ENCODE measurements around the gene NDUFA12. TPM values are rescaled to one million over a fixed set of nuclear protein-coding genes. Genes with fewer than 3 reads are reported as not detected.

The NDUFA12 gene
- total and polyA plus RNA-seq, 5 donors from 2014 or later: 67.6 to 488 (median 299) TPM

DNA sequence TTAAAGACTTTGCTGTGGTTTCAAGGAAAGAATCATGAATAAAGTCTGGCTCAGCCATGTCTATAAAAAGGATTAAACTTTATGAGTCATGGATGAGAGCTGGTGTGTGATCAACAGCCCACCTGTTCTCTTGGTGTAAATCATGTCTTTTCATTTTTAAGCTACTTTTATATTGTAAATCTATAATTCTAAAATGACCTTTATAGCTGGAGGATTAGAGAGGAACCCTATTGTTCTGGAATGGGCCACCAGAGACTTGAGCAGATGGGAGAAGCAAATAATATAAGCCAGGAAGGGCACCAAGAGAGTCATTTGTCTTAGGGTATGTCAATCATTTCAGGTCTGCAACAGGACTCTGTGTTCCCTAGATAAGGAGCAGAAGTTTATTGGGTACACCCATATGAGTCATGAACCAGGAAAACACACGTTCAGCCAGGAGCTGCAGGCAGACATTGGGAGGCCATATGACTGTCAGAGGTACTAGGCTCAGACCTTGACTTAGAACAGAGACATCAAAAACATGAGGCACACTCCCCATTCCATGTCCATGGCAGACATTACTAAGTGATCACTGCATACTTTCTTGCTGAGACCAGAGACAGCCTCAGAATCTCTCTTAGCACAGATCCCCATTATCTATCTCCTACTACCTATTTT lies 49.3 kb downstream of the NDUFA12 start:
- peaks cover 0 to 3% (median 0%) of the 10 kb centered on the region in 7 donors for H3K9me3 Mint-ChIP-seq
- H3K27me3 Mint-ChIP-seq: peaks cover 20% of the 10 kb centered on the region
- H3K4me1 Mint-ChIP-seq: no peaks in the 10 kb centered on the region
- no peak overlapping the region for H3K4me3 ChIP-seq (ENCODE audit: low read depth, low read length)
- peaks cover 9% of the 10 kb centered on the region for H3K27me3 ChIP-seq (ENCODE audit: control insufficient read depth, insufficient read depth, low read length)
- no peak overlapping the region for H3K27ac ChIP-seq (ENCODE audit: insufficient read depth, low read length, poor library complexity, severe bottlenecking)
- no peak overlapping the region for H3K27ac Mint-ChIP-seq
- no peaks in the 10 kb centered on the region for H3K36me3 ChIP-seq (ENCODE audit: control insufficient read depth, insufficient read depth, low read length)
- H3K36me3 Mint-ChIP-seq: no peaks in the 10 kb centered on the region
- H3K4me3 Mint-ChIP-seq: no peak overlapping the region
- DNase-seq: no peak
- H3K4me1 ChIP-seq (ENCODE audit: control insufficient read depth, insufficient read depth, low read length, poor library complexity, severe bottlenecking): no peaks in the 10 kb centered on the region
- no peaks in the 10 kb centered on the region for H3K9me3 ChIP-seq (ENCODE audit: control insufficient read depth in 2 of 2, low read length in 2 of 2)
- ATAC-seq (ENCODE audit: low read depth in 2 of 2): no peak

DNA sequence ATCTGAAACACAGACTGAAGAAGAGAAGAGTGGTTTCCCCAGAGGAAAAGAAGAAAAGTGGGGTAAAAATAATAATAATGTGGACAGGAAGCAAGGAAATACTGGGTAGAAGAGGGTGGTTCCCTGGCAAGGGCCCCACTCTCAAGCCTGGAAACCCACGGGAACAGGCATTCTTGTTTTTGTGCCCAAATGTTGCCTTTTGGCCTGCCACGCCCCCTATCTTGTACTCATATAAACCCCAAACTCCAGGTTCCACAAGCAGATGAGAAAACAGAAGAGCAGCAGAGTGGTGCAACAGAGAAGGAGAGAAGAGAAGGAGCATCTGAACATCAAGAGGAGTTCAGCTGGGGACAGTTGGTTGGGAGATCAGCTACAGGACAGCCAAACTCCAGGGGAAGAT lies 51.2 kb downstream of the NDUFA12 start:
- Mint-ChIP-seq H3K27ac (peak overlapping the region in 1 of 3 donors; percentile 12), H3K36me3 (no peaks in the 10 kb centered on the region), H3K4me1 (no peaks in the 10 kb centered on the region), H3K9me3 (peaks cover 0 to 3% (median 0%) of the 10 kb centered on the region in 7 donors), H3K4me3 (no peak overlapping the region), H3K27me3 (peaks cover 20% of the 10 kb centered on the region)
- no peak for DNase-seq
- Histone ChIP-seq H3K27me3 (ENCODE audit: control insufficient read depth, insufficient read depth, low read length) (peaks cover 9% of the 10 kb centered on the region), H3K4me3 (ENCODE audit: low read depth, low read length) (no peak overlapping the region), H3K9me3 (ENCODE audit: control insufficient read depth in 2 of 2, low read length in 2 of 2) (no peaks in the 10 kb centered on the region), H3K36me3 (ENCODE audit: control insufficient read depth, insufficient read depth, low read length) (no peaks in the 10 kb centered on the region), H3K27ac (ENCODE audit: insufficient read depth, low read length, poor library complexity, severe bottlenecking) (no peak overlapping the region), H3K4me1 (ENCODE audit: control insufficient read depth, insufficient read depth, low read length, poor library complexity, severe bottlenecking) (no peaks in the 10 kb centered on the region)
- ATAC-seq (ENCODE audit: low read depth in 2 of 2): no peak

GRCh38 chr12:94951071-94951934 lies 52.2 kb downstream of the NDUFA12 start:
- H3K4me1 Mint-ChIP-seq: no peaks in the 10 kb centered on the region
- no peaks in the 10 kb centered on the region for H3K36me3 Mint-ChIP-seq
- no peak overlapping the region for H3K27ac ChIP-seq (ENCODE audit: insufficient read depth, low read length, poor library complexity, severe bottlenecking)
- ATAC-seq (ENCODE audit: low read depth in 2 of 2) (no peak), DNase-seq (no peak)
- no peaks in the 10 kb centered on the region for H3K9me3 ChIP-seq (ENCODE audit: control insufficient read depth in 2 of 2, low read length in 2 of 2)
- no peaks in the 10 kb centered on the region for H3K36me3 ChIP-seq (ENCODE audit: control insufficient read depth, insufficient read depth, low read length)
- peaks cover 16% of the 10 kb centered on the region for H3K27me3 Mint-ChIP-seq
- peaks cover 9% of the 10 kb centered on the region for H3K27me3 ChIP-seq (ENCODE audit: control insufficient read depth, insufficient read depth, low read length)
- no peaks in the 10 kb centered on the region for H3K4me1 ChIP-seq (ENCODE audit: control insufficient read depth, insufficient read depth, low read length, poor library complexity, severe bottlenecking)
- H3K9me3 Mint-ChIP-seq: peaks cover 0 to 2% (median 0%) of the 10 kb centered on the region in 7 donors
- H3K4me3 ChIP-seq (ENCODE audit: low read depth, low read length): no peak overlapping the region
- H3K4me3 Mint-ChIP-seq: peak overlapping the region in 1 of 4 donors; percentile 72
- peak overlapping the region in 1 of 3 donors; percentile 71 for H3K27ac Mint-ChIP-seq

- peaks cover 0 to 6% (median 2%) of the 10 kb centered on the region in 7 donors for H3K9me3 Mint-ChIP-seq
- H3K27ac Mint-ChIP-seq: no peak overlapping the region
- DNase-seq (no peak), ATAC-seq (ENCODE audit: low read depth in 2 of 2) (no peak)
- H3K27me3 ChIP-seq (ENCODE audit: control insufficient read depth, insufficient read depth, low read length): no peaks in the 10 kb centered on the region
- H3K4me1 Mint-ChIP-seq: peaks cover 7 to 19% (median 9%) of the 10 kb centered on the region in 4 donors
- peaks cover 11% of the 10 kb centered on the region for H3K4me1 ChIP-seq (ENCODE audit: control insufficient read depth, insufficient read depth, low read length, poor library complexity, severe bottlenecking)
- H3K4me3 Mint-ChIP-seq: no peak overlapping the region
- H3K9me3 ChIP-seq (ENCODE audit: control insufficient read depth in 2 of 2, low read length in 2 of 2): no peaks in the 10 kb centered on the region
- H3K27ac ChIP-seq (ENCODE audit: insufficient read depth, low read length, poor library complexity, severe bottlenecking): no peak overlapping the region
- H3K36me3 ChIP-seq (ENCODE audit: control insufficient read depth, insufficient read depth, low read length): no peaks in the 10 kb centered on the region
- no peak overlapping the region for H3K4me3 ChIP-seq (ENCODE audit: low read depth, low read length)
- H3K36me3 Mint-ChIP-seq: no peaks in the 10 kb centered on the region
- peaks cover 16% of the 10 kb centered on the region for H3K27me3 Mint-ChIP-seq
These were observed 55.2 kb downstream of the NDUFA12 start for GRCh38 chr12:94948232-94948810.

GRCh38 chr12:94942663-94943062 lies 60.8 kb downstream of the NDUFA12 start:
- DNase-seq: peak in 1 of 3 donors; percentile 42
- Mint-ChIP-seq H3K27ac (peak overlapping the region in 2 of 3 donors; percentile 22 to 66), H3K27me3 (no peaks in the 10 kb centered on the region), H3K4me1 (peaks cover 18 to 41% (median 23%) of the 10 kb centered on the region in 4 donors), H3K9me3 (peaks cover 0 to 6% (median 2%) of the 10 kb centered on the region in 7 donors), H3K4me3 (peak overlapping the region in 3 of 4 donors; percentile 3 to 47 (median 17)), H3K36me3 (no peaks in the 10 kb centered on the region)
- Histone ChIP-seq H3K27ac (ENCODE audit: insufficient read depth, low read length, poor library complexity, severe bottlenecking) (no peak overlapping the region), H3K4me3 (ENCODE audit: low read depth, low read length) (no peak overlapping the region), H3K27me3 (ENCODE audit: control insufficient read depth, insufficient read depth, low read length) (no peaks in the 10 kb centered on the region), H3K36me3 (ENCODE audit: control insufficient read depth, insufficient read depth, low read length) (no peaks in the 10 kb centered on the region), H3K4me1 (ENCODE audit: control insufficient read depth, insufficient read depth, low read length, poor library complexity, severe bottlenecking) (peaks cover 16% of the 10 kb centered on the region), H3K9me3 (ENCODE audit: control insufficient read depth in 2 of 2, low read length in 2 of 2) (no peaks in the 10 kb centered on the region)
- ATAC-seq (ENCODE audit: low read depth in 2 of 2): no peak

GRCh38 chr12:94941440-94941862 lies 62.0 kb downstream of the NDUFA12 start:
- peak overlapping the region in 1 of 4 donors; percentile 17 for H3K4me3 Mint-ChIP-seq
- Histone ChIP-seq H3K27ac (ENCODE audit: insufficient read depth, low read length, poor library complexity, severe bottlenecking) (no peak overlapping the region), H3K4me3 (ENCODE audit: low read depth, low read length) (no peak overlapping the region), H3K36me3 (ENCODE audit: control insufficient read depth, insufficient read depth, low read length) (no peaks in the 10 kb centered on the region), H3K9me3 (ENCODE audit: control insufficient read depth in 2 of 2, low read length in 2 of 2) (no peaks in the 10 kb centered on the region), H3K4me1 (ENCODE audit: control insufficient read depth, insufficient read depth, low read length, poor library complexity, severe bottlenecking) (peaks cover 16% of the 10 kb centered on the region), H3K27me3 (ENCODE audit: control insufficient read depth, insufficient read depth, low read length) (no peaks in the 10 kb centered on the region)
- H3K27me3 Mint-ChIP-seq: no peaks in the 10 kb centered on the region
- DNase-seq: peak; percentile 16 to 75 (median 39)
- no peaks in the 10 kb centered on the region for H3K36me3 Mint-ChIP-seq
- H3K4me1 Mint-ChIP-seq: peaks cover 18 to 41% (median 23%) of the 10 kb centered on the region in 4 donors
- peak; percentile 64 to 73 for ATAC-seq (ENCODE audit: low read depth in 2 of 2)
- H3K27ac Mint-ChIP-seq: peak overlapping the region in 2 of 3 donors; percentile 36 to 78
- H3K9me3 Mint-ChIP-seq: peaks cover 0 to 6% (median 2%) of the 10 kb centered on the region in 7 donors

DNA sequence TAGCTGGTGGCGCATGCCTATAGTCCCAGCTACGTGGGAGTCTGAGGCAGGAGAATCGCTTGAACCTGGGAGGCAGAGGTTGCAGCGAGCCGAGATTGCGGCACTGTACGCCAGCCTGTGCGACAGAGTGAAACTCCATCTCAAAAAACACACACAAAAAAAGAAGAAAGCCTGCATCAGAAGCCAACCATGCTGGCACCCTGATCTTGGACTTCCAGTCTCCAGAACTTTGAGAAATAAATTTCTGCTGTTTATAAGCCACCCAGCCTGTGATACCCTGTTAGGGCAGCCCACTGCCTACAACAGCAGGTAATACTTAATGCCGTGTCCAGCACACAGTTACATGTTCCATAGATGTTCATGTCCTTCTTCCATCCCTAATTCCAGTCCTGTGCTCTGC lies 62.7 kb downstream of the NDUFA12 start:
- Mint-ChIP-seq H3K36me3 (no peaks in the 10 kb centered on the region), H3K9me3 (peaks cover 0 to 6% (median 2%) of the 10 kb centered on the region in 7 donors), H3K27ac (peak overlapping the region in 1 of 3 donors; percentile 78), H3K4me1 (peaks cover 18 to 39% (median 22%) of the 10 kb centered on the region in 4 donors), H3K4me3 (no peak overlapping the region), H3K27me3 (no peaks in the 10 kb centered on the region)
- H3K9me3 ChIP-seq (ENCODE audit: control insufficient read depth in 2 of 2, low read length in 2 of 2): no peaks in the 10 kb centered on the region
- DNase-seq: no peak
- H3K27me3 ChIP-seq (ENCODE audit: control insufficient read depth, insufficient read depth, low read length): no peaks in the 10 kb centered on the region
- H3K4me3 ChIP-seq (ENCODE audit: low read depth, low read length): no peak overlapping the region
- H3K27ac ChIP-seq (ENCODE audit: insufficient read depth, low read length, poor library complexity, severe bottlenecking): no peak overlapping the region
- no peak for ATAC-seq (ENCODE audit: low read depth in 2 of 2)
- no peaks in the 10 kb centered on the region for H3K36me3 ChIP-seq (ENCODE audit: control insufficient read depth, insufficient read depth, low read length)
- H3K4me1 ChIP-seq (ENCODE audit: control insufficient read depth, insufficient read depth, low read length, poor library complexity, severe bottlenecking): peaks cover 16% of the 10 kb centered on the region

All from CD4-positive, CD25-positive, alpha-beta regulatory T cell (primary cell).